ENCODE data around the gene FHAD1.

The FHAD1 gene

DNA sequence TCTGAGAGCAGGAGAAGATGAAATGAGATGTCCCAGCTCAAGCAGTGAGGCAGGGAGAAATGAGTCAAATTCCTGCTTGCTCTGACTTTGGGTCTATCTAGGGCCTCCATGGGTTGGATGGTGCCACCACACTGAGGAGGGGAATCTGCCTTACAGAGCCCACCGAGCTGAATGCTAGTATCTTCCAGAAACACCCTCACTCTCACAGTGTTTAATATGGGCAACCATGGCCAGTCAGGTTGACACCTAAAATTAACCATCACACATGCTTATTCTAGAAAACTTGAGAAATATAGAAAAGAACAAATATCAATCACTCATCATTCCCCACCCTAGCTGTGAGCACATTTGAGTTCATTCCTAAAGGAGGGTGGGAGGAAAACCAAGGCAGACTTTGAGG lies 29.4 kb upstream of the FHAD1 start:
- ChIA-PET POLR2A (ENCODE audit: low non-redundant PET) (no interaction called here), CTCF (interaction anchor here (0.6 kb wide), 2 partner anchors 19 to 106 kb away, joined by 3 read pairs; no protein-coding TSS in a partner anchor)
- TF ChIP-seq, protein P1, sequence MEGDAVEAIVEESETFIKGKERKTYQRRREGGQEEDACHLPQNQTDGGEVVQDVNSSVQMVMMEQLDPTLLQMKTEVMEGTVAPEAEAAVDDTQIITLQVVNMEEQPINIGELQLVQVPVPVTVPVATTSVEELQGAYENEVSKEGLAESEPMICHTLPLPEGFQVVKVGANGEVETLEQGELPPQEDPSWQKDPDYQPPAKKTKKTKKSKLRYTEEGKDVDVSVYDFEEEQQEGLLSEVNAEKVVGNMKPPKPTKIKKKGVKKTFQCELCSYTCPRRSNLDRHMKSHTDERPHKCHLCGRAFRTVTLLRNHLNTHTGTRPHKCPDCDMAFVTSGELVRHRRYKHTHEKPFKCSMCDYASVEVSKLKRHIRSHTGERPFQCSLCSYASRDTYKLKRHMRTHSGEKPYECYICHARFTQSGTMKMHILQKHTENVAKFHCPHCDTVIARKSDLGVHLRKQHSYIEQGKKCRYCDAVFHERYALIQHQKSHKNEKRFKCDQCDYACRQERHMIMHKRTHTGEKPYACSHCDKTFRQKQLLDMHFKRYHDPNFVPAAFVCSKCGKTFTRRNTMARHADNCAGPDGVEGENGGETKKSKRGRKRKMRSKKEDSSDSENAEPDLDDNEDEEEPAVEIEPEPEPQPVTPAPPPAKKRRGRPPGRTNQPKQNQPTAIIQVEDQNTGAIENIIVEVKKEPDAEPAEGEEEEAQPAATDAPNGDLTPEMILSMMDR (conservative IDR thresholded peaks at IDR 0.05; ENCODE audit: low read depth) = no peak
- no peak for DNase-seq (ENCODE audit: low spot score)
- no peak overlapping the region for H3K27ac ChIP-seq

DNA sequence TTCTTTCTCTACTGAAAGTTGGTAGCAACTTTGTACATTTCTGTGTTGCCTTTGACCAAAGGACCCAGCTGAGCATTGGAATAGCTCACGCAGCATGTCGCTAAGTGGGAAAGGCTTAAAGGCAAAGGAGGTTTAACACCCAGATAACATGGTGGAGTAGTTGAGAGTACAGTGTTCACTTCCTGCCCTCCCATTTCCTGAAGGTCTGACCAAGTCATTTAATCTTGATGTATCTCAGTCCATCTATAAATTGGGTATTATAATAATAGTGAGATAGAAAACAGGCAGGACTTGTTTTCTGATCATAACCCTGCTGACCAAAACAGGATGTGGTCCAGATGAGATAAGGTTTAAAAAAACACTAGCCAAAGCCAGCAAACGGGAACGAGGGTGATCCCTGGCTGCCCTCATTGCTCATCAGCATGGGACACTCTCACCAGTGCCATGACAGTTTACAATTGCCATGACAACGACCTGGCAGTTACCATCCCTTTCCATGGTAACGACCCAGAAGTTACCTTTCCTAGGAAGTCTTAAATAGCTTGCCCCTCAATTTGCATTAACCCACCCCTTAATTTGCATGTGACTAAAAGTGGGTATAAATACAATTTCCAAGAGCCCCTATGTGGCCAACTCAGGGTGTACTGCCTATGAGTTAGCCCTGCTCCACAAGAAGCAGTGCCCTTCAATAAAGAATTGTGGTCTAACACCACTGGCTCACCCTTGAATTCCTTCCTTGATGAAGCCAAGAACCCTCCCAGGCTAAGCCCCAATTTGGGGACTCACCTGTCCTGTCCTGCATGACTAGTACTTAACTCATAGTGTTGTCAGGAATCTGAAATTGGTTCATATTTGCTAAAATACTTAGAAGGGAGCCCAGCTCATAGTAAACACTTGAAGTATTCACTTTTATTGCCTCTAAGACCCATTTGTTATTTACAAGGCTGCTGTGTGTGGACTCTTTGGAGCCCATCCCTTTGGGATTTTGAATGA lies 28.4 kb upstream of the FHAD1 start:
- H3K27ac ChIP-seq = no peak overlapping the region
- TF ChIP-seq, protein P1 (conservative IDR thresholded peaks at IDR 0.05; ENCODE audit: low read depth) = no peak
- ChIA-PET POLR2A (ENCODE audit: low non-redundant PET) (no interaction called here), CTCF (interaction anchor here (0.6 to 1.0 kb wide), 2 partner anchors 11 to 65 kb away, joined by 3 to 4 read pairs; partner anchors contain the start of gene TMEM51)
- DNase-seq (ENCODE audit: low spot score) = no peak

DNA sequence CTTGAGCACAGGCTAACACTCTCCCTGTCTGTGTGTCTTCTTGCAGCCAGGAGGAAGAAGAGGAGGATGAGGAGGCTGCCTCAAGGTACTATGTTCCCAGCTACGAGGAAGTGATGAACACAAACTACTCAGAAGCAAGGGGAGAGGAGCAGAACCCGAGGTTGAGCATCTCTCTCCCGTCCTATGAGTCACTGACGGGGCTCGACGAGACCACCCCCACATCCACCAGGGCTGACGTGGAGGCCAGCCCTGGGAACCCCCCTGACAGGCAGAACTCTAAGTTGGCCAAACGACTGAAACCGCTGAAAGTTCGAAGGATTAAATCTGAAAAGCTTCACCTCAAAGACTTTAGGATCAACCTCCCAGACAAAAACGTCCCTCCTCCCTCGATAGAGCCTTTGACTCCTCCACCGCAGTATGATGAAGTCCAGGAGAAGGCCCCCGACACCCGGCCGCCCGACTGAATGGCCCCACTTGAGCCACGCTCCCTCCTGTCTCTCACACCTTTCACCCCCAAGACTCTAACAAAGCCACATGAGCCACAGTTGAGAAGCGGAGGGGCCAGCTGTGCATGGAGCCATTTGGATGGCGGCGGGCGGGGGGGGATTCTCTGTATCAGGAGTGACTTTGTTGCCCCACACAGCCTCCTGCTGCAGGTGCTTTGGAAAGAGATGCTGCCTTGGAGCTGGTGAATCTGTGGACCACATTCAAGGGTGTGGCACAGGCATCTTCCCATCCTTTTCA lies 27.6 kb upstream of the FHAD1 start:
- H3K27ac ChIP-seq = no peak overlapping the region
- POLR2A ChIA-PET (ENCODE audit: low non-redundant PET) = no interaction called here
- CTCF ChIA-PET = interaction anchor here (1.0 to 1.5 kb wide), 2 partner anchors 54 to 66 kb away, joined by 3 to 4 read pairs; partner anchors contain the start of gene TMEM51
- no peak for DNase-seq (ENCODE audit: low spot score)
- TF ChIP-seq, protein P1 (conservative IDR thresholded peaks at IDR 0.05; ENCODE audit: low read depth) = no peak

DNA sequence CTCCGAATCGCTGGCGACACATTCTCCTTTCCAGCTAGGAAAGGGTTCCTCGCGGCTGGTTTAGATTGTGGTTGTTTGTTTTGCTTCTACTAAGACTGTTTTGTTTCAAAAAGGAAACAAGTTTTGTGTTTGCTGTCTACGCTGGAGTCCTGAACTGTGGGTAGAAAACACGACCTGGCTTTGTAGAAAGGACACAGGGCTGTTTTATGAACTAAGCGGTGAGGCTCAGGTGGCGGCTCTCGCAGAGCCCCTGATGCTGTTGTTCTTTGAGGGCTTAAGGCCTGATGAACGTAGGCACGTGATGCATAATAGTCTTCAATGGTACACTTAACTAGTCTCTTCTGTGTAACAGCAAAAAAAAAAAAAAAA lies 27.0 kb upstream of the FHAD1 start:
- ChIA-PET POLR2A (ENCODE audit: low non-redundant PET) (no interaction called here), CTCF (interaction anchor here (0.5 to 1.5 kb wide), 2 partner anchors 32 to 53 kb away, joined by 3 to 5 read pairs; no protein-coding TSS in a partner anchor)
- TF ChIP-seq, protein P1 (conservative IDR thresholded peaks at IDR 0.05; ENCODE audit: low read depth) = no peak
- H3K27ac ChIP-seq = no peak overlapping the region
- DNase-seq (ENCODE audit: low spot score) = no peak

DNA sequence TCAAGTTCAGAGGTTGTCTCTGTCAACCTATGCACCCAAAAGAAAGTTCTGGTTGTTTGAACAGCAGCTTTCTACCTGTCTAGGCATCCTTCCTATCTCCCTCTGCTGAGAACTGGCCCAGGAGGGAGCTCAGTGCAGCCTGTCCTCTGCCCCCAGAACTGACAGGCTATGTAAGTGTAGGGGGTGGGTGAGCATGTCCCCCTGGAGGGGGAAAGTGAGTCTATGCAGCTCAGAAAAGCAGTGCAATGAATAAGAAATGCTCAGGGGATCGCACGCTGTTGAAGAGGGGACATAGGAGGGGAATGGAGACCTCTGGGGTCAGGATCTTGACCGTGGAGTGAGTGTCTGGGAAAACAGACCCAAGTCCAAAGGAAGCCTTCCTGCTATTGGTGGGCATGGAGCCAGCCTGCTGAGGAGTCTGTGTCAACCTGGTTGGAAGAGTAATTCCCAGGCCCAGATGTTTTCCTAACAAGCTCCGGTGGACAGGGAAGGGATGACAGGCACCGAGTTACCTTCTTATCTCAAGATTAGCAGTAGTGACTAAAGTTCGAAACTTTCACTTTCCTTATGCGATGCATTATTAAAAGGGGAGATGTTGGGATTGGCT lies 26.1 kb upstream of the FHAD1 start:
- TF ChIP-seq, protein P1 (conservative IDR thresholded peaks at IDR 0.05; ENCODE audit: low read depth) = no peak
- POLR2A ChIA-PET (ENCODE audit: low non-redundant PET) = no interaction called here
- CTCF ChIA-PET = interaction anchor here (0.5 to 1.5 kb wide), 3 partner anchors 52 to 704 kb away, joined by 3 read pairs; no protein-coding TSS in a partner anchor
- DNase-seq (ENCODE audit: low spot score) = no peak
- no peak overlapping the region for H3K27ac ChIP-seq

Measured in RWPE1 (cell line).